Stomach (tissue), 9 donors: ENCODE measurements around the gene METTL3. TPM values are rescaled to one million over a fixed set of nuclear protein-coding genes. Genes with fewer than 3 reads are reported as not detected.

Experiments used
- DNase-seq, 2 donors: peaks; one replicate each; pipeline versions ENCODE4 v3.0.0 to v3.0.0-alpha.2; 2013 to 2019
- H3K27ac ChIP-seq, 5 donors: fragments of 200-600 bp in 4 of 5; sonication (generic) in 4 of 5; one replicate each; pipeline ENCODE4 v1.5.1; 2013 to 2019; ENCODE audit warnings: mild to moderate bottlenecking in 1 of 5, moderate library complexity in 1 of 5
- H3K27me3 ChIP-seq, 3 donors: fragments of 200-600 bp; sonication (generic); one replicate each; pipeline ENCODE4 v1.5.1; 2017 to 2019; ENCODE audit warnings: mixed run types in 1 of 3
- H3K36me3 ChIP-seq, 4 donors: fragments of 200-600 bp; sonication (generic); 1 replicate in 3 of 4; 2 replicates in 1 of 4; pipeline ENCODE4 v1.5.1; 2016 to 2019
- H3K4me1 ChIP-seq, 4 donors: fragments of 200-600 bp; sonication (generic); one replicate each; pipeline ENCODE4 v1.5.1; 2016 to 2019
- H3K4me3 ChIP-seq, 4 donors: fragments of 200-600 bp; sonication (generic) in 3 of 4; one replicate each; pipeline ENCODE4 v1.5.1; 2016 to 2019; ENCODE audit warnings: mild to moderate bottlenecking in 1 of 4
- H3K9me3 ChIP-seq, 4 donors: fragments of 200-600 bp; sonication (generic); one replicate each; pipeline ENCODE4 v1.5.1; 2016 to 2019
- EP300 ChIP-seq: sonication (generic); formaldehyde crosslinking; IDR thresholded peaks from one replicate; pipeline ENCODE4 v1.6.1; 2017; ENCODE audit warnings: antibody characterized with exemption
- POLR2A ChIP-seq, 4 donors: fragments of 450-650 bp; IDR thresholded peaks; one replicate each; pipeline ENCODE4 v1.6.1; 2016; ENCODE audit warnings: antibody characterized with exemption in 4 of 4, control low read depth in 2 of 4, mild to moderate bottlenecking in 1 of 4, moderate library complexity in 1 of 4
- POLR2AphosphoS5 ChIP-seq, 3 donors: sonication (generic); formaldehyde crosslinking; IDR thresholded peaks; one replicate each; pipeline ENCODE4 v1.6.1; 2016; ENCODE audit warnings: antibody characterized with exemption in 3 of 3
- WGBS, 5 donors: extraction: QIAGEN DNeasy Blood & Tissue Kit in 3 of 5; methylation state at CpG; one replicate each; pipeline versions ENCODE4 v1.1.5 to v1.1.7; 2013 to 2018; 5-methylcytosine and 5-hydroxymethylcytosine counted together
- intact Hi-C: fragments of 100-400 bp; cut with DNase I; formaldehyde crosslinking; loops from one replicate; pipeline ENCODE4 v1.15.1; 2023; ENCODE audit warnings: low total_unique reads
- polyA plus RNA-seq, 3 donors: library from polyadenylated mRNA; stranded (reverse); fragments of 200-250 nt; gene quantifications; one replicate each; pipeline ENCODE4 v1.2.3, GENCODE V29; 2013
- total RNA-seq, 5 donors: library from RNA; depleted of rRNA; stranded (reverse); fragments of >200 nt; gene quantifications; one replicate each; pipeline versions ENCODE4 v1.1.0 to v1.2.3, GENCODE V29; 2014 to 2016
- TF ChIP-seq, protein P1 (sequence below), 7 experiments: fragments of 450-650 bp in 4 of 7; fragments of 200-600 bp in 3 of 7; sonication (generic) in 3 of 7; IDR thresholded peaks; one replicate each; pipeline ENCODE4 v1.5.1; 2016 to 2019; ENCODE audit warnings: antibody characterized with exemption in 7 of 7, control low read depth in 2 of 7, mild to moderate bottlenecking in 1 of 7
- donor health status: healthy with polysubstance abuse.
- donor health status: Bipolar disorder and iron deficiency.
- donor health status: healthy.

The METTL3 gene
- total and polyA plus RNA-seq, 8 donors: 8.6 to 84.3 (median 41.2) TPM

DNA sequence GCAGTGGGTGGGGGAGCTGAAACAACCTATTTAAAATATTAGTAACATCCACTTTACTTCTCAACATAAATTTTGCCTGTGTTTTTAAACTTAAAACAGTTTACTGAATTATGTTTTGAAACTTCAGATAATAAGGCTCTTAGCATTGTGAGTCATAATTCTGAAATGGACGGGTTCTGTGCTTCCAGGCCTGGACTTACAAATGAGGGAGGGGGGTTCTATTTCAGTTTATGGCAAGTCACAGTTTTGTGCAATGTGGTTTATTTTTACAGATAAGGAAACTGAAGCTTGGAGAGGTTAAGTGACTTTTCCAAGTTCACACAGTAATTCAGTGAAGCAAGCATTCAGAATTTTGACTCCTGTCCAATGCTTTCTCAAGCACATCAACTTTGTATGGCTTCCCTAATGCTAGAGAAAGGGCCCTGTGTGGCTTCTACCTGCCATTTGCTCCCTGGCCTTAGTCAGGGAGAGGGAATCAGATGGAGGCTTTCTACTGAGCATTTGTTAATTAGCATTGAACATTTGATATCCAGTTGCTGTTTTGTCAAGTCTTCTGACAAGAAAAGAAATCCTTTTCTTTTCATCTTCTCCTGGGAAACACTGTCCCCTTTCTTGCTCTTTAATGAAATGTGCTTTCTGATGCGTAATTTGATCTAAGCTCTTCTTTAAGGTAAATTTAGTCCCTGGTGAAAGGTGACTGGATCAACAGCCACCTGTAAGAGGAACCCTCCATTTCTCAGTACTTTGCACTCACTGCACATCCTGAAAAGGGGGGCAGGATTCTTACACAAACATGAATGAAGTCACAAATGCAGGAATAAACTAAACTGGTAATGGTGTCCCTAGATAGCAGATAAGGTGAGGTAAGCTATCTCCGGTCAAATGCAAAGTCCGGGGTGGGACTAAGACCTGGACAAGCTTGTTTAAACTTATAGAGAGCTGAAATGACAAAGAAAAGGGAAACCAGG is 17.5 kb upstream of the METTL3 start:
- H3K27ac ChIP-seq: no peak overlapping the region
- DNase-seq: peak in 1 of 2 donors; percentile 30
- 52 to 61% (median 57%) methylated on average over 4 of the region's 4 CpGs for WGBS, 5 donors
- TF ChIP-seq EP300 (no peak), POLR2AphosphoS5 (IDR thresholded peaks at IDR 0.05) (no peak), POLR2A (IDR thresholded peaks at IDR 0.05) (no peak)
- TF ChIP-seq, protein P1, sequence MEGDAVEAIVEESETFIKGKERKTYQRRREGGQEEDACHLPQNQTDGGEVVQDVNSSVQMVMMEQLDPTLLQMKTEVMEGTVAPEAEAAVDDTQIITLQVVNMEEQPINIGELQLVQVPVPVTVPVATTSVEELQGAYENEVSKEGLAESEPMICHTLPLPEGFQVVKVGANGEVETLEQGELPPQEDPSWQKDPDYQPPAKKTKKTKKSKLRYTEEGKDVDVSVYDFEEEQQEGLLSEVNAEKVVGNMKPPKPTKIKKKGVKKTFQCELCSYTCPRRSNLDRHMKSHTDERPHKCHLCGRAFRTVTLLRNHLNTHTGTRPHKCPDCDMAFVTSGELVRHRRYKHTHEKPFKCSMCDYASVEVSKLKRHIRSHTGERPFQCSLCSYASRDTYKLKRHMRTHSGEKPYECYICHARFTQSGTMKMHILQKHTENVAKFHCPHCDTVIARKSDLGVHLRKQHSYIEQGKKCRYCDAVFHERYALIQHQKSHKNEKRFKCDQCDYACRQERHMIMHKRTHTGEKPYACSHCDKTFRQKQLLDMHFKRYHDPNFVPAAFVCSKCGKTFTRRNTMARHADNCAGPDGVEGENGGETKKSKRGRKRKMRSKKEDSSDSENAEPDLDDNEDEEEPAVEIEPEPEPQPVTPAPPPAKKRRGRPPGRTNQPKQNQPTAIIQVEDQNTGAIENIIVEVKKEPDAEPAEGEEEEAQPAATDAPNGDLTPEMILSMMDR (IDR thresholded peaks at IDR 0.05): no peak
- no peaks in the 10 kb centered on the region for H3K9me3 ChIP-seq
- H3K27me3 ChIP-seq: peaks cover 0 to 7% (median 0%) of the 10 kb centered on the region in 3 donors
- H3K36me3 ChIP-seq: peaks cover 0 to 9% (median 0%) of the 10 kb centered on the region in 4 donors
- intact Hi-C loops: no loop called here
- H3K4me3 ChIP-seq: no peak overlapping the region
- peaks cover 0 to 26% (median 21%) of the 10 kb centered on the region in 4 donors for H3K4me1 ChIP-seq

DNA sequence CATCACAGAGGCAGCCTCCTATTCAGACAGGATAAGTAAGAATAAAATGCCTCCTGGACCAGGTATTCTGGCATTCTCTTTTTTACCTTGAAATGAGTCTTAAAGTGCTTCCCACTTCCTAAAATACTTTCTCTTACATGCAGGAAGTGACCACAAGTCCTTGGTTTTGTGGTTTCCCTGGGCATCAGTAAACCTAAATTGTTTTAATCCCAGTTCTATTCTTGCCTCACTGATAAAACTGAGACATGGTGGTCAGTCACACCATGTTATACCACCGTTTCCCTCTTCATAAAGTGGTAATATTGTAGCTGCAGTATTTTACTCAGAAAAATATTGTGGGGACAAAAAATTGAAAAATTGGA is 16.2 kb upstream of the METTL3 start:
- Histone ChIP-seq H3K36me3 (peaks cover 0 to 23% (median 0%) of the 10 kb centered on the region in 4 donors), H3K4me3 (peak overlapping the region in 2 of 4 donors; percentile 67 to 82)
- WGBS, 5 donors: 49 to 68% (median 58%) methylated on average over 1 of the region's 1 CpG

DNA sequence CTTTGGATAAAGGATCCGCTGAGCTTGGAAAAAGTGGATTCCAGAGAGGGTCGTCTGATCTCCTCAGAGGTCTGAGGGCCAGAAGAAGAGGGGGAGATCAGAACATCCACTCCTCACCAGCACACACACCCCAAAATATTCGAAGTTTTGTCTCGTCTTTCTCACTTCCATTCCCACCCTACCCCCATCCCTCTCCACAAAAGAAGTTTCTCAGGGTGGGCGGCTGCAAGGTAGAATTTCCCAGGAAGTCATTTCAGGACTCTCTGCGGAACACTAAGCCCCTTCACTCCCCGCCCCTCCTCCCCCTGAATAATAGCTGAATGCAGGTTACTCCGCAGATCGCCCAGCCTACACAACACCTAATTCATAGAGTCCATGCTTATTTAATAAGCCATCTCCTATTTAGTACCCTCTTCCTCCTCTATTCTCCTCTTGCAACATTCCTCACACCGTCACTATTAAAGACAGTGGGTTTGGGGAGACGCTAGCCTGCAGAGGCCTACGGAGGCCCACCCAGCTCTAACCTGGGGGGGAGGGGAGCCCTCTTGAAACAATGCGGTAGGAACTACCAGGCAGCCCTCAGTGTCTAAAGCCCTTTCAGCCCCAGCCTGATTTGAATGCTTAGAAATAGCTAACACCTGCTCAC is 15.7 kb upstream of the METTL3 start:
- DNase-seq: peak in 1 of 2 donors; percentile 47
- Histone ChIP-seq H3K4me3 (peak overlapping the region; percentile 67 to 93 (median 84)), H3K36me3 (peaks cover 0 to 23% (median 0%) of the 10 kb centered on the region in 4 donors), H3K4me1 (peaks cover 0 to 26% (median 21%) of the 10 kb centered on the region in 4 donors), H3K27me3 (no peaks in the 10 kb centered on the region), H3K9me3 (no peaks in the 10 kb centered on the region), H3K27ac (peak overlapping the region in 4 of 5 donors; percentile 73 to 83 (median 78))
- no peak for TF ChIP-seq EP300
- TF ChIP-seq POLR2A (IDR thresholded peaks at IDR 0.05): no peak
- 11 to 16% (median 14%) methylated on average over 13 of the region's 13 CpGs for WGBS, 5 donors
- intact Hi-C loops: no loop called here

More for the DNA sequence above, 16.2 kb upstream of the METTL3 start:
- Histone ChIP-seq H3K27me3 (no peaks in the 10 kb centered on the region), H3K27ac (no peak overlapping the region), H3K9me3 (no peaks in the 10 kb centered on the region), H3K4me1 (peaks cover 0 to 26% (median 21%) of the 10 kb centered on the region in 4 donors)
- intact Hi-C loops: no loop called here
- TF ChIP-seq POLR2A (IDR thresholded peaks at IDR 0.05): no peak
- TF ChIP-seq POLR2AphosphoS5 (IDR thresholded peaks at IDR 0.05): no peak
- TF ChIP-seq, protein P1 (IDR thresholded peaks at IDR 0.05): no peak
- no peak for TF ChIP-seq EP300
- DNase-seq: no peak

DNA sequence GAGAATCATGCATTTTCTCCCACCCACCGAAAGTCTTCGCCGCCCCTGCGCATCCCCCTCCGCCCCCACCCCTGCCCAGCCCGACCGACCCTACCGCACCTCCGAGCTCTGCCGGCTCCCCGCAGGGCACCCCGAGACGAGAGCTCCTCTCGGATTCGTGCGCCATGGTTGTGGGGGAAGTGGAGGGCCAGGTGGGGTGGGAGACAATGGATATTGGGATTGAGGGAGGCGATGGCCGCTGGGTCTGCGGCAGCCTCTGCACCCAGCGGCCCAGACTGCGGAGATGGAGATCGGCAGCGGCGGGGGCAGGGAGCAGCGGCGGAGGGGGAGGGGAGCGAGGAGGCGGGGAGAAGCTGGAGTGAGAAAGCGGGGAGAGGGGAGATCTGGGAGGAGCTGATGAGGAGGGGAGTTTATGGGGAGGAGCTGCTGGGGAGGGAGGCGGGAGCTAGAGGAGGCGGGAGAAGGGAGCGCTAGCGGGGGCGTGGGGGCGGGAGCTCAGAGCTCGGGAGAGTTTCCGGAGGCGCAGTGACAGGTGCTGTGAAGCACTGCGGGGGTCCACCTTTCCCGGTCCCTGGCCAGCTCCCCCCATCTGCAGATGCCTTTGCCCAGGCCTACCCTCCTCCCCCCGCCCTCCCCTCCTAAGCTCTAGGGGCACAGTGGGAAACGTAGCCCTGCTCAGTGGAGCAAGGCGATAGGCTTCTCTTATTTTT is 15.0 kb upstream of the METTL3 start, which contains the start of gene SALL2:
Gene SALL2 (minus strand): TSS at position 385 of the 710 bp plus-strand sequence. CDS start 219 bp downstream, at position 166.
- no peaks in the 10 kb centered on the region for H3K27me3 ChIP-seq
- peak within 1 kb of the TSS in 4 of 5 donors; percentile 73 to 83 (median 78) for H3K27ac ChIP-seq
- 0 to 2% (median 1%) methylated on average over 32 to 43 of the region's 43 CpGs for WGBS, 5 donors
- H3K9me3 ChIP-seq: no peaks in the 10 kb centered on the region
- TF ChIP-seq POLR2A (IDR thresholded peaks at IDR 0.05) (no peak), POLR2AphosphoS5 (IDR thresholded peaks at IDR 0.05) (peak in 1 of 3 donors; percentile 2), EP300 (no peak)
- TF ChIP-seq, protein P1 (IDR thresholded peaks at IDR 0.05): no peak
- DNase-seq: peak; percentile 72 to 96
- peaks cover 0 to 26% (median 21%) of the 10 kb centered on the region in 4 donors for H3K4me1 ChIP-seq
- intact Hi-C loops: no loop called here
- H3K36me3 ChIP-seq: peaks cover 0 to 23% (median 0%) of the 10 kb centered on the region in 4 donors
- H3K4me3 ChIP-seq: peak within 1 kb of the TSS; percentile 67 to 93 (median 84)
